Measurements from ENCODE around the gene FGD6.
"Not testable (repeated sequence)": the region's sequence is repeated elsewhere in the genome, so short reads cannot be mapped to it uniquely, and the experiment has no call there.

DNA sequence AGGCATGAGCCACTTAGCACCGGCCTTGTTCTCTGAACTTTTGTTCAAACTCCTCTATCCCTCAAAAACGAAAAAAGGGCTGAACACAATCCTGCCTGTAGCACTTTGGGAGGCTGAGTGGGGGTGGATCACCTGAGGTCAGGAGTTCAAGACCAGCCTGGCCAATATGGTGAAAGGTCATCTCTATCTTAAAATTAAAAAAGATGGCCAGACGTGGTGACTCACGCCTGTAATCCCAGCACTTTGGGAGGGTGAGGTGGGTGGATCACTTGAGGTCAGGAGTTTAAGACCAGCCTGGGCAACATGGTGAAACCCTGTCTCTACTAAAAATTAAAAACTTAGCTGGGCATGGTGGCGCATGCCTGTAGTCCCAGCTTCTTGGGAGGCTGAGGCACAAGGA lies 115.3 kb downstream of the FGD6 start:
- not testable (repeated sequence) for TF ChIP-seq EZH2 (IDR thresholded peaks at IDR 0.05; ENCODE audit: low read length, unreplicated experiment); EZH2phosphoT487 (IDR thresholded peaks at IDR 0.05; ENCODE audit: borderline replicate concordance, low read length)
